GM19035 (cell line): ENCODE data around the gene NR1H3.
"Not testable (repeated sequence)": the region's sequence is repeated elsewhere in the genome, so short reads cannot be mapped to it uniquely, and the experiment has no call there.

Source experiments
- ATAC-seq: cut with Tn5 transposase; IDR thresholded peaks from one replicate; pipeline ENCODE4 v1.9.1; 2021; ENCODE audit not compliant: unreplicated experiment

Gene NR1H3

DNA sequence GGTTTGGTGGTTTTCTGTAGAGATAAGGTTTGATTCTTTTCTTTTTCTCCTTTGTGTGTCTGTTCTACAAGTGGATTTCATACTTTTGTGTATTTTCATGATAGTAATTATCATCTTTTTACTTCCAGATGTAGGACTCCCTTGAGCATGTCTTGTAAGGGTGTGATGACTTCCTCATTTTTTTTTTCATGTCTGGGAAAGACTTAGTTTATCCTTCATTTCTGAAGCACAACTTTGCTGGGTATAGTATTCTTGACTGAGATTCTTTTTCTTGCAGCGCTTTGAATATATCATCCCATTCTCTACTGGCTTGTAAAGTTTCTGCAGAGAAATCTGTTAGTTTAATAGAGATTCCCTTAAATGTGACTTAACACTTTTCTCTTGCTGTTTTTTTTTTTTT lies 45.1 kb downstream of the NR1H3 start:
- ATAC-seq = no peak

DNA sequence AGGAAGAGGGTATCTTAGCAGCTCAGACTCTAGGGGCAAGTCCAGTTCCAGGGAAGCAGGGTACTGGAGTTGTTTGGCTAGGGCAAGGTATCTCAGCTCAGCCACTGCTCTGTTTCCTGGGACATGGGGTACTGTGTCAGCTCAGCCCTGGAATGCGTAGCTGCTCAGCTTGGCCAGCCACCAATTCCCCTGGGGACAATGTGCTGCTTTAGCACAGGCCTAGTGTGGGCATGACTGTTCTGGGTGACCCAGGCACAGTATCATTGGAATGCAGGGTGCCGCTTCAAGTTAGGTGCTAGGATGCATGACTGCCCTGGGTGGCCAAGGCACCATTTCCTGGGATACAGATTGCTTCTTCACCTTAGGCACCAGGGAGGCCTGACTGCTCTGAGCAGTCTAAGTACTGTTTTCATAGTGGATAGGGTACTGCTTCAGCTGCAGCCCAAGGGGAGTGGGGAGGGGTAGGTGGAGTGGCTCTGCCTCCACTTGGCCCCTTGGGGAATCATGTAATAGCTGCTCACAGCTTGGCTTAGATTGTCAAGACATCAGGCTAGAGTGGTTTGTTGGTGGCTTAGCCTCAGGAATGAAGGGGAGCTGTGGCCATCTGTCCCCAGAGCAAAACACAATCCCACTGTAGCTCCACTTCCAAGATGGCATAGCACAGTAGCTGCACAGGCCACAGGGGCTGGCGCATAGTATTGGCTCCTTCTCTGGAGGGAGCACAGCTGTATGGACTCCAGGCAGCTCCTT lies 48.1 kb downstream of the NR1H3 start:
- ATAC-seq = no peak

DNA sequence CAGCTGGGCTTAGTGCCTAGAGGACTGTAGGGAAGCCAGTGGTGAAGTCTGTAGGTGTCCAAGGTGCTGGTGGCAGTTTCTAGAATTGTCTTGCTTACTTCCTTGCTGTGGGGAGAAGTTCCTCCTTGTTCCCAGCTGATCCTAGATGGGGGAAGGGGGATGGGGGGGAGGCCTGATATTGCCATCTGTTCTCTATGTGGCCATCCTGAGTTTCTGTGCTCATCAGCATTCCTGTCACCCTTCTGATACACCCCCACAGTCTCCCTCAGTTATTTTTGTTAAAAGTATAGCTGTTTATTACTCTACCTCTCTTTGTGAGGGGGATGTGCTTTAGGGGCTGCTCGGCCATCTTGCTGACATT lies 48.7 kb downstream of the NR1H3 start:
- no peak for ATAC-seq

DNA sequence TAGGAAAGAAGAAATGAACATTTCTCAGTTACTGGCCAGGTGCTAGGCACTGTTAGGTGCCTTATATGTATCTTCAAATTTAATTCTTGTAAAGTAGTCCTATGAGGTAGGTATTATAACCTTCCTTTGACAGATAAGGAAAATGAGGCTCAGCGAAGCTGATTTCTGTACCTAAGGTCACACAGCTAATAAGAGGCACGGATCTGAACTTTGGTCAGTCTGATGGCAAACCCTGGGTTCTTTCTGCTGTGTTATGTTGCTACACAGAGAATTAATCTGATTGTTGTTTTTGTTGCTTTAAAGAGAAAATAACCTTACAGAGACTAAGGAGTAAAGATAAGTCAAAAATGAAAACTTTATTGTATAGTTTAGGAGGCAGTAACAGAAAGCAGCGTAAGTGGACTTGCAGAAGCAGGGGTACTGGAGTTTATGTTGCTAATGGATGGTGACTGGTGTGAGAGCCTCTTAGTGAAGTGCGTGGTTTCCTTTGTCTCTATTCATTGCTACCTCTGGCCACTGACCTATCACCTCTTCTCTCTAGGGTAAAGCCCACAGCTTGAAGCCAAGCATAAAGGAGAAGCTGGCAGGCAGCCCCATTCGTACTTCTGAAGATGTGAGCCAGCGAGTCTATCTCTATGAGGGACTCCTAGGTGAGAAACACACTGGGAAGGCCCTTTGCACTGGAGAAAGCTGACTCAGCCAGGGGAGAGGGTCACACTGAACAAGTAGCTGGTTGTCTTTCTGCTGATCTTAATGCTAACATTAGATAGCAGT lies 50.4 kb downstream of the NR1H3 start:
- no peak for ATAC-seq

DNA sequence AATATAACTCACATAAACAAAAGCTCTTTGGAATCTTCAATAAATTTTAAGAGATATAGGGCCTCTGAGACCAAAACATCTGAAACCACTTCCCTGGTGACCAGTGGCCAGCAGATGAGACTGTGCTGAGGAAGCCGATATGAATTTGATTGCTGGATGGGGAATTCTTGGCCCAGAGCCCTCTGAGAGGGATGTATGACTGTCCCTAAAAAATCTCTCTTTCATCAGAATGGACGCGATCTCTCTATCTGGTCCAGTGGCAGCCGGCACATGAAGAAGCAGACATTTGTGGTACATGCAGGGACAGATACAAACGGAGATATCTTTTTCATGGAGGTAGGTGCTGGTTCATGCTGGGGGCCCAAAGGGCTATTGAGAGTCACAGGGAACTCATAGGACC lies 57.2 kb downstream of the NR1H3 start:
- ATAC-seq = no peak

DNA sequence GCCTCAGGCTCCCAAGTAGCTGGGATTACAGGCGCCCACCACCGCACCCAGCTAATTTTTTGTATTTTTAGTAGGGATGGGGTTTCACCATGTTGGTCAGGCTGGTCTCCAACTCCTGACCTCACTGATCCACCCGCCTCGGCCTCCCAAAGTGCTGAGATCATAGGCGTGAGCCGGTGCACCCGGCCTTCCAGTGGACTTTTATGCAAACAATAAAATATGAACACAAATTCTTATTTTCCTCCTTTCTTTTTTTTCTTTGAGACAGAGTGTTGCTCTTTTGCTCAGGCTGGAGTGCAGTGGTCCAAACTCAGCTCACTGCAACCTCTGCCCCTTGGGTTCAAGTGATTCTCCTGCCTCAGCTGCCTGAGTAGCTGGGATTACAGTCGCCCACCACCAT lies 58.7 kb downstream of the NR1H3 start:
- ATAC-seq = not testable (repeated sequence)

DNA sequence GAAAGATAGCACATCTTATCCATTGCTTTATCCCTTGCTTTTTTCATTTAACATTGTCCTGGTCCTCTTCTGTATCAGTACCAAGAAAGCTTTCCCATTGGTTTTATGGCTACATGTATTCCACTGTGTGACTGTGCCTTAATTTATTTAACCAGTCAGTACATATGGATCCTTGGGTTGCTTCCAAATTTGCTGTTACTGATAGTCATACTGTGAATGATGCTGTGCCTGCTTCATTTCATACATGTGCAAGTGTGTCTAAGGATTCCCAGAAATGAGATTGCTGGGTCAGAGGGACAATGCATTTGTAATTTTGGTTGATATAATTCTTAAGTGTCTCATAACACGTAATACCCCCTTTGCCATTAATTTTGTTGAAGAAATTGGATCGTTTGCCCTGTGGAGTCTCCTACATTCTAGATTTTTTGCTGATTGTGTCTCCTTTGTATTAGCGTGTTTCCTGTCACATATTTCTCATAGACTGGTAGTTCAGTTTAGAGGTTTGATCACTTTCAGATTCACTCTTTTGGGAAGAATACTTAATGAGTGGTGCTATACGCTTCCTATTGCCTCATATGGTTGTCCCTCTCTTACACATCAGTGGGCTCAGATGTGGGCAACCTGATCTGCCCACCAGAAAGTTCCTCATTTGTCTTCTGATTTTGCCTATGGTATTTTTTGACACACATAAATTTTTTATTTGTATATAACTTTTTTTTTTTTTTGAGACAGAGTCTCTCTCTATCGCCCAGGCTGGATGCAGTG lies 59.5 kb downstream of the NR1H3 start:
- no peak for ATAC-seq

DNA sequence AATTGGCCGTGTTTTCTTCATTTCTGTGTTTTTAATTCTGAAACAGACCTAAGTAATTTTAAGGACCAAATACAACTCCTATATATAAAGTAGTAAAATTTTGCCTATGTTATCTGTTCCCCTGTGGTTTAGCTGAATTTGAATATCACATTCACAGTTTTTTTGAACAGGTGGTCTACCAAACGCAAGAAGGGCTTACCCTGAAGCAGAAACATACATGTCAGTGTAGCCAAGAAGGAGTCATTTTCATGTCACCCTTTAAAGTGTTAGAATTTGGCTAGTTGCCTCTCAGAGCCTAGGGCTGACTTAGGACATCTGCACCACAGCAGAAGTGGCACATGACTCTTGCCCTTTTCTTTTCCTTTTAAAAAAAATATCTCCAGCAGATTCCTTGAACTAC lies 60.4 kb downstream of the NR1H3 start:
- ATAC-seq = no peak
